PC-3 (cell line): ENCODE measurements around the gene MANSC4.

Source experiments
- EZH2 ChIP-seq: fragments of 300-600 bp; sonication (generic); IDR thresholded peaks from one replicate; pipeline ENCODE4 v1.6.1; 2017; ENCODE audit warnings: antibody characterized with exemption, mild to moderate bottlenecking, low read length; ENCODE audit not compliant: unreplicated experiment
- EZH2phosphoT487 ChIP-seq: fragments of 300-600 bp; sonication (generic); IDR thresholded peaks from 2 replicates; pipeline ENCODE4 v1.6.1; 2018; ENCODE audit warnings: mild to moderate bottlenecking, antibody characterized with exemption, low read length, borderline replicate concordance
- TF ChIP-seq, protein P1 (sequence below): fragments of 300-600 bp; sonication (generic); conservative IDR thresholded peaks from 2 replicates; pipeline ENCODE4 v1.5.1; 2017; ENCODE audit warnings: antibody characterized with exemption, low read depth, mild to moderate bottlenecking, low read length

DNA sequence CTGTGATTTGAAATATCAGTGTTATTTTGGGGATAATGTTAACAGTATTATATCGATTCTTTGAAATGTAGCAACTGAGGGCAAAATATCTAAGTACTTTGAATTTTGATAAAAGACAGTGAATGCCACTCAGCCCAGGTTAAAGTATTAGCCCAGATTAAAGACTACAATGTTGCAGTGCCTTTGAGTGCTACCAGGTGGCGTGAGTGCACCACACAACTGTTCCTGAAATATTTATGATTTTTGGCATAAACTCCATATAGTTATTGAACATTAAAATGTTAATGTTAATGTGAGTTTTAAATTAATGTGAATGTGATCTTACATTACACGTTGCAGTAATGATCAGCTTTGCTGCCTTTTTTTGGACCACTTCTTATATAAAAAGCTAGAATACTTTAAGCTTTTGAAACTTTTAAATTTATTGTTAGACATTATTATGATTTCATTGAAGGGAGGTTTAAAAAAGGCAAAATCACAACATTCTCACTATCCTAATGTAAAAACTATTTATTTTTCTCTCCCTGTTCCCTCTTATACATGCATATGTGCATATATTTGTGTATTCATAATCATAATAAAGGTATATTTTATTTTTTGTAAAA, 46.9 kb downstream of the MANSC4 start:
- TF ChIP-seq, protein P1, sequence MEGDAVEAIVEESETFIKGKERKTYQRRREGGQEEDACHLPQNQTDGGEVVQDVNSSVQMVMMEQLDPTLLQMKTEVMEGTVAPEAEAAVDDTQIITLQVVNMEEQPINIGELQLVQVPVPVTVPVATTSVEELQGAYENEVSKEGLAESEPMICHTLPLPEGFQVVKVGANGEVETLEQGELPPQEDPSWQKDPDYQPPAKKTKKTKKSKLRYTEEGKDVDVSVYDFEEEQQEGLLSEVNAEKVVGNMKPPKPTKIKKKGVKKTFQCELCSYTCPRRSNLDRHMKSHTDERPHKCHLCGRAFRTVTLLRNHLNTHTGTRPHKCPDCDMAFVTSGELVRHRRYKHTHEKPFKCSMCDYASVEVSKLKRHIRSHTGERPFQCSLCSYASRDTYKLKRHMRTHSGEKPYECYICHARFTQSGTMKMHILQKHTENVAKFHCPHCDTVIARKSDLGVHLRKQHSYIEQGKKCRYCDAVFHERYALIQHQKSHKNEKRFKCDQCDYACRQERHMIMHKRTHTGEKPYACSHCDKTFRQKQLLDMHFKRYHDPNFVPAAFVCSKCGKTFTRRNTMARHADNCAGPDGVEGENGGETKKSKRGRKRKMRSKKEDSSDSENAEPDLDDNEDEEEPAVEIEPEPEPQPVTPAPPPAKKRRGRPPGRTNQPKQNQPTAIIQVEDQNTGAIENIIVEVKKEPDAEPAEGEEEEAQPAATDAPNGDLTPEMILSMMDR, result peak; percentile 98
- TF ChIP-seq EZH2 (no peak), EZH2phosphoT487 (no peak)
